Body of pancreas (tissue), 4 donors: ENCODE measurements around the gene SMOC2. TPM values are rescaled to one million over a fixed set of nuclear protein-coding genes. Genes with fewer than 3 reads are reported as not detected.

Experiments
- ATAC-seq: fragments of 150-250 bp; one replicate; pipeline ENCODE4 v1.9.1; 2016
- DNase-seq, 4 donors: peaks; one replicate each; pipeline ENCODE4 v3.0.0-alpha.2; 2019
- H3K27ac ChIP-seq, 4 donors: fragments of 200-600 bp; sonication (generic); 1 replicate in 3 of 4; 2 replicates in 1 of 4; pipeline versions ENCODE4 v1.5.1 to v1.6.1; 2016 to 2019; ENCODE audit warnings: mild to moderate bottlenecking in 1 of 4, mixed read lengths in 1 of 4, moderate library complexity in 1 of 4
- H3K27me3 ChIP-seq, 2 donors: fragments of 200-600 bp; sonication (generic); one replicate each; pipeline ENCODE4 v1.6.0; 2016; ENCODE audit warnings: mild to moderate bottlenecking in 1 of 2
- H3K36me3 ChIP-seq, 2 donors: fragments of 200-600 bp; sonication (generic); replicated peaks in 1 of 2; 2 replicates each; pipeline ENCODE4 v1.5.1; 2016; ENCODE audit warnings: low read depth in 2 of 2; ENCODE audit not compliant: insufficient read depth in 1 of 2
- H3K4me1 ChIP-seq: fragments of 200-600 bp; sonication (generic); one replicate; pipeline ENCODE4 v1.6.0; 2016
- H3K4me3 ChIP-seq, 2 donors: fragments of 200-600 bp; sonication (generic); 1 replicate in 1 of 2; 2 replicates in 1 of 2; pipeline ENCODE4 v1.5.1; 2016 to 2019
- H3K9me3 ChIP-seq, 3 donors: fragments of 200-600 bp; sonication (generic); 1 replicate in 2 of 3; 2 replicates in 1 of 3; pipeline ENCODE4 v1.5.1; 2016
- POLR2A ChIP-seq, 3 donors: fragments of 450-650 bp; IDR thresholded peaks; one replicate each; pipeline ENCODE4 v1.6.1; 2016; ENCODE audit warnings: antibody characterized with exemption in 3 of 3, mild to moderate bottlenecking in 2 of 3
- WGBS, 2 donors: methylation state at CpG; one replicate each; pipeline ENCODE4 v1.1.5; 2017; 5-methylcytosine and 5-hydroxymethylcytosine counted together
- intact Hi-C: fragments of 100-400 bp; cut with DNase I; formaldehyde crosslinking; loops from one replicate; pipeline ENCODE4 v1.15.1; 2023
- total RNA-seq, 2 donors: library from RNA; depleted of rRNA; stranded (reverse); fragments of >200 nt; gene quantifications; one replicate each; pipeline ENCODE4 v1.1.0, GENCODE V29; 2016
- TF ChIP-seq, protein P1 (sequence below), 7 experiments: fragments of 450-650 bp in 4 of 7; fragments of 200-600 bp in 3 of 7; sonication (generic) in 3 of 7; IDR thresholded peaks; one replicate each; pipeline ENCODE4 v1.5.1; 2016 to 2019; ENCODE audit warnings: antibody characterized with exemption in 7 of 7

Gene SMOC2
- total RNA-seq, 2 donors from 2014 or later, result 22.7 to 31.4 TPM

DNA sequence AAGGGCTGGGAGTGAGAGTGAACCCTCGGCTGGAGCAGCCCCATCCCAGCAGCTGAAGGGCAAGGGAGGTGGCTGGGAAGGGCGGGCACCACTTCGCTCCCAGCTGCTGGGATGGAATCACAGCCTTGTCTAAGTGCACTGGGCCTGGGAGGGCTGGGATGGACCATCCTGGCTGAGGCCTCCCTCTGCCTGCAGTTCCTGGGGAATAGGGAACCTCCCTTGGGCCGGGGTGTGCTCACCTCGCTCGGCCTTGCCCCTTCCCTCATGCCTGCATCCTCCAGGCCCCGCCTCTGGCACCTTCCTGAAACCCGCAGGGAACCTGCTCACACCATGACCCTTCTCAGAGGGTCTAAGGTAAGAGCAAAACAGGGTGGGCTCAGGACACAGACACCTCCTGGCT, 53.7 kb downstream of the SMOC2 start:
- intact Hi-C loops, result no loop called here
- no peaks in the 10 kb centered on the region for H3K4me1 ChIP-seq
- H3K36me3 ChIP-seq, result no peaks in the 10 kb centered on the region
- no peaks in the 10 kb centered on the region for H3K27me3 ChIP-seq
- 81 to 92% methylated on average over 4 to 8 of the region's 8 CpGs for WGBS, 2 donors
- DNase-seq, result no peak
- no peak for ATAC-seq
- TF ChIP-seq POLR2A (IDR thresholded peaks at IDR 0.05), result no peak
- TF ChIP-seq, protein P1, sequence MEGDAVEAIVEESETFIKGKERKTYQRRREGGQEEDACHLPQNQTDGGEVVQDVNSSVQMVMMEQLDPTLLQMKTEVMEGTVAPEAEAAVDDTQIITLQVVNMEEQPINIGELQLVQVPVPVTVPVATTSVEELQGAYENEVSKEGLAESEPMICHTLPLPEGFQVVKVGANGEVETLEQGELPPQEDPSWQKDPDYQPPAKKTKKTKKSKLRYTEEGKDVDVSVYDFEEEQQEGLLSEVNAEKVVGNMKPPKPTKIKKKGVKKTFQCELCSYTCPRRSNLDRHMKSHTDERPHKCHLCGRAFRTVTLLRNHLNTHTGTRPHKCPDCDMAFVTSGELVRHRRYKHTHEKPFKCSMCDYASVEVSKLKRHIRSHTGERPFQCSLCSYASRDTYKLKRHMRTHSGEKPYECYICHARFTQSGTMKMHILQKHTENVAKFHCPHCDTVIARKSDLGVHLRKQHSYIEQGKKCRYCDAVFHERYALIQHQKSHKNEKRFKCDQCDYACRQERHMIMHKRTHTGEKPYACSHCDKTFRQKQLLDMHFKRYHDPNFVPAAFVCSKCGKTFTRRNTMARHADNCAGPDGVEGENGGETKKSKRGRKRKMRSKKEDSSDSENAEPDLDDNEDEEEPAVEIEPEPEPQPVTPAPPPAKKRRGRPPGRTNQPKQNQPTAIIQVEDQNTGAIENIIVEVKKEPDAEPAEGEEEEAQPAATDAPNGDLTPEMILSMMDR (IDR thresholded peaks at IDR 0.05), result no peak
- H3K9me3 ChIP-seq, result no peaks in the 10 kb centered on the region
- no peak overlapping the region for H3K4me3 ChIP-seq
- H3K27ac ChIP-seq, result no peak overlapping the region

DNA sequence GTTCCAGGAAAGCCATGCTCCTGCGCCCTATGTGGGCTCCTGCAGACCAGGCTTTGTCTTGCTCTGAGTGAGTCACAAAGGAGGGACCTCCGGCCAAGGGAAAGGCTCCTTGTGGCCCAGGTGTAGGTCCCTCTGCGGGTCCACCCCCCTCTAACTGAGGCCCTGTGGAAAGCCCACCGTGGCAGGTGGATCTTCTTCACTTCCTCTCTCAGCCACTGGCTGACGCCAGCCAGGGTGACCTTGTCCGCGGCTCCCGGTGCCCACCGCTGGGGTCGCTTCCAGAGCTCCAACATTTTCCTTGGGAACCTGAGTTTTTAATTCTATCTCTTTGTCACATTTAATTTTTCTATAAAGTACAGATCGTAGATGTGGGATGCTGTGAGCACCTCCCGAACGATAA, 54.1 kb downstream of the SMOC2 start:
- intact Hi-C loops, result no loop called here
- TF ChIP-seq, protein P1 (IDR thresholded peaks at IDR 0.05), result no peak
- TF ChIP-seq POLR2A (IDR thresholded peaks at IDR 0.05), result no peak
- no peaks in the 10 kb centered on the region for H3K9me3 ChIP-seq
- WGBS, 2 donors, result 83 to 86% methylated on average over 13 of the region's 13 CpGs
- no peaks in the 10 kb centered on the region for H3K36me3 ChIP-seq
- H3K27me3 ChIP-seq, result no peaks in the 10 kb centered on the region
- H3K4me3 ChIP-seq, result no peak overlapping the region
- DNase-seq (no peak), ATAC-seq (no peak)
- H3K4me1 ChIP-seq, result no peaks in the 10 kb centered on the region
- H3K27ac ChIP-seq, result no peak overlapping the region

- Histone ChIP-seq H3K4me3 (no peak overlapping the region), H3K4me1 (no peaks in the 10 kb centered on the region), H3K27ac (no peak overlapping the region), H3K36me3 (no peaks in the 10 kb centered on the region), H3K9me3 (no peaks in the 10 kb centered on the region), H3K27me3 (no peaks in the 10 kb centered on the region)
- intact Hi-C loops, result no loop called here
- ATAC-seq (no peak), DNase-seq (no peak)
- TF ChIP-seq, protein P1 (IDR thresholded peaks at IDR 0.05), result no peak
- no peak for TF ChIP-seq POLR2A (IDR thresholded peaks at IDR 0.05)
- whole genome bisulfite sequencing, 2 donors, result 84 to 89% methylated on average over 11 to 16 of the region's 16 CpGs
These were observed 54.7 kb downstream of the SMOC2 start for GRCh38 chr6:168495636-168496035.

- WGBS, 2 donors, result 67 to 70% methylated on average over 16 to 24 of the region's 24 CpGs
- ATAC-seq (no peak), DNase-seq (no peak)
- H3K4me1 ChIP-seq, result no peaks in the 10 kb centered on the region
- intact Hi-C loops, result no loop called here
- H3K9me3 ChIP-seq, result no peaks in the 10 kb centered on the region
- no peaks in the 10 kb centered on the region for H3K27me3 ChIP-seq
- H3K36me3 ChIP-seq, result no peaks in the 10 kb centered on the region
- no peak for TF ChIP-seq POLR2A (IDR thresholded peaks at IDR 0.05)
- TF ChIP-seq, protein P1 (IDR thresholded peaks at IDR 0.05), result no peak
- no peak overlapping the region for H3K27ac ChIP-seq
- no peak overlapping the region for H3K4me3 ChIP-seq
These were observed 55.4 kb downstream of the SMOC2 start for GRCh38 chr6:168496139-168496996.

- Histone ChIP-seq H3K27me3 (no peaks in the 10 kb centered on the region), H3K4me1 (no peaks in the 10 kb centered on the region), H3K4me3 (no peak overlapping the region), H3K9me3 (no peaks in the 10 kb centered on the region), H3K27ac (no peak overlapping the region), H3K36me3 (no peaks in the 10 kb centered on the region)
- no peak for TF ChIP-seq POLR2A (IDR thresholded peaks at IDR 0.05)
- TF ChIP-seq, protein P1 (IDR thresholded peaks at IDR 0.05), result no peak
- no peak for DNase-seq
- intact Hi-C loops, result no loop called here
- no peak for ATAC-seq
- WGBS, 2 donors, result 75 to 80% methylated on average over 2 to 10 of the region's 10 CpGs
These were observed 56.0 kb downstream of the SMOC2 start for GRCh38 chr6:168496997-168497331.
